ENCODE results near the gene FBXW12. TPM values are rescaled to one million over a fixed set of nuclear protein-coding genes. Genes with fewer than 3 reads are reported as not detected.

The FBXW12 gene
- total RNA-seq, 1 experiment from 2014 or later = 0.07 TPM

GRCh38 chr3:48409291-48410201, 37.5 kb downstream of the FBXW12 start:
- Histone ChIP-seq H3K27me3 (ENCODE audit: control insufficient read depth, insufficient read depth, low read length) (no peaks in the 10 kb centered on the region), H3K36me3 (replicated peaks; ENCODE audit: control insufficient read depth, insufficient read depth, low read length) (peaks cover 69% of the 10 kb centered on the region), H3K4me3 (ENCODE audit: insufficient read depth, low read depth, low read length) (no peak overlapping the region)
- peak; percentile 50 for DNase-seq

- Histone ChIP-seq H3K4me3 (ENCODE audit: insufficient read depth, low read depth, low read length) (no peak overlapping the region), H3K27me3 (ENCODE audit: control insufficient read depth, insufficient read depth, low read length) (no peaks in the 10 kb centered on the region), H3K36me3 (replicated peaks; ENCODE audit: control insufficient read depth, insufficient read depth, low read length) (peaks cover 76% of the 10 kb centered on the region)
- DNase-seq = peak; percentile 46
Measured at GRCh38 chr3:48410205-48411040, 38.4 kb downstream of the FBXW12 start.

GRCh38 chr3:48411041-48411588, 39.1 kb downstream of the FBXW12 start:
- Histone ChIP-seq H3K36me3 (replicated peaks; ENCODE audit: control insufficient read depth, insufficient read depth, low read length) (peaks cover 77% of the 10 kb centered on the region), H3K4me3 (ENCODE audit: insufficient read depth, low read depth, low read length) (no peak overlapping the region), H3K27me3 (ENCODE audit: control insufficient read depth, insufficient read depth, low read length) (no peaks in the 10 kb centered on the region)
- peak; percentile 27 for DNase-seq

- Histone ChIP-seq H3K4me3 (ENCODE audit: insufficient read depth, low read depth, low read length) (no peak overlapping the region), H3K36me3 (replicated peaks; ENCODE audit: control insufficient read depth, insufficient read depth, low read length) (peaks cover 73% of the 10 kb centered on the region), H3K27me3 (ENCODE audit: control insufficient read depth, insufficient read depth, low read length) (no peaks in the 10 kb centered on the region; the same call in 1 of the 2 replicates)
- DNase-seq = peak; percentile 37
Measured at GRCh38 chr3:48411606-48412374, 39.8 kb downstream of the FBXW12 start.

GRCh38 chr3:48412375-48413001, 40.5 kb downstream of the FBXW12 start:
- Histone ChIP-seq H3K27me3 (ENCODE audit: control insufficient read depth, insufficient read depth, low read length) (no peaks in the 10 kb centered on the region; the same call in 1 of the 2 replicates), H3K4me3 (ENCODE audit: insufficient read depth, low read depth, low read length) (no peak overlapping the region), H3K36me3 (replicated peaks; ENCODE audit: control insufficient read depth, insufficient read depth, low read length) (peaks cover 71% of the 10 kb centered on the region)
- DNase-seq = peak; percentile 39

- H3K36me3 ChIP-seq (replicated peaks; ENCODE audit: control insufficient read depth, insufficient read depth, low read length) = peaks cover 71% of the 10 kb centered on the region
- H3K4me3 ChIP-seq (ENCODE audit: insufficient read depth, low read depth, low read length) = no peak overlapping the region
- no peaks in the 10 kb centered on the region; the same call in 1 of the 2 replicates for H3K27me3 ChIP-seq (ENCODE audit: control insufficient read depth, insufficient read depth, low read length)
- DNase-seq = no peak
Measured at GRCh38 chr3:48413086-48413485, 41.1 kb downstream of the FBXW12 start.

- DNase-seq = no peak
Measured at GRCh38 chr3:48413611-48414010, 41.6 kb downstream of the FBXW12 start.

GRCh38 chr3:48414376-48415250, 42.6 kb downstream of the FBXW12 start:
- Histone ChIP-seq H3K4me3 (ENCODE audit: insufficient read depth, low read depth, low read length) (no peak overlapping the region), H3K36me3 (replicated peaks; ENCODE audit: control insufficient read depth, insufficient read depth, low read length) (peaks cover 64% of the 10 kb centered on the region), H3K27me3 (ENCODE audit: control insufficient read depth, insufficient read depth, low read length) (no peaks in the 10 kb centered on the region; the same call in 1 of the 2 replicates)
- no peak for DNase-seq

More at GRCh38 chr3:48413611-48414010, 41.6 kb downstream of the FBXW12 start:
- no peak overlapping the region for H3K4me3 ChIP-seq (ENCODE audit: insufficient read depth, low read depth, low read length)
- no peaks in the 10 kb centered on the region; the same call in 1 of the 2 replicates for H3K27me3 ChIP-seq (ENCODE audit: control insufficient read depth, insufficient read depth, low read length)
- peaks cover 69% of the 10 kb centered on the region for H3K36me3 ChIP-seq (replicated peaks; ENCODE audit: control insufficient read depth, insufficient read depth, low read length)

- Histone ChIP-seq H3K4me3 (ENCODE audit: insufficient read depth, low read depth, low read length) (no peak overlapping the region), H3K27me3 (ENCODE audit: control insufficient read depth, insufficient read depth, low read length) (no peaks in the 10 kb centered on the region; the same call in 1 of the 2 replicates), H3K36me3 (replicated peaks; ENCODE audit: control insufficient read depth, insufficient read depth, low read length) (peaks cover 60% of the 10 kb centered on the region)
- no peak for DNase-seq
Measured at GRCh38 chr3:48415251-48415953, 43.4 kb downstream of the FBXW12 start.

- Histone ChIP-seq H3K27me3 (ENCODE audit: control insufficient read depth, insufficient read depth, low read length) (no peaks in the 10 kb centered on the region; the same call in 1 of the 2 replicates), H3K4me3 (ENCODE audit: insufficient read depth, low read depth, low read length) (no peak overlapping the region), H3K36me3 (replicated peaks; ENCODE audit: control insufficient read depth, insufficient read depth, low read length) (peaks cover 56% of the 10 kb centered on the region)
- no peak for DNase-seq
Measured at GRCh38 chr3:48416091-48416505, 44.1 kb downstream of the FBXW12 start.

GRCh38 chr3:48416546-48416945, 44.5 kb downstream of the FBXW12 start:
- no peak for DNase-seq
- Histone ChIP-seq H3K27me3 (ENCODE audit: control insufficient read depth, insufficient read depth, low read length) (no peaks in the 10 kb centered on the region; the same call in 1 of the 2 replicates), H3K36me3 (replicated peaks; ENCODE audit: control insufficient read depth, insufficient read depth, low read length) (peaks cover 54% of the 10 kb centered on the region), H3K4me3 (ENCODE audit: insufficient read depth, low read depth, low read length) (no peak overlapping the region)

- DNase-seq = no peak
- Histone ChIP-seq H3K36me3 (replicated peaks; ENCODE audit: control insufficient read depth, insufficient read depth, low read length) (peaks cover 45% of the 10 kb centered on the region), H3K27me3 (ENCODE audit: control insufficient read depth, insufficient read depth, low read length) (no peaks in the 10 kb centered on the region; the same call in 1 of the 2 replicates), H3K4me3 (ENCODE audit: insufficient read depth, low read depth, low read length) (no peak overlapping the region)
Measured at GRCh38 chr3:48417529-48418108, 45.6 kb downstream of the FBXW12 start.
